NOMO-1 treated with DMSO at 0.1 percent for 48 hours (cell line): ENCODE data around the gene KIF3A.

ENCODE experiments used
- DNase-seq: peaks from one replicate; lab custom pipeline; 2025; ENCODE audit not compliant: unreplicated experiment; lab: John Stamatoyannopoulos, UW

The KIF3A gene

DNA sequence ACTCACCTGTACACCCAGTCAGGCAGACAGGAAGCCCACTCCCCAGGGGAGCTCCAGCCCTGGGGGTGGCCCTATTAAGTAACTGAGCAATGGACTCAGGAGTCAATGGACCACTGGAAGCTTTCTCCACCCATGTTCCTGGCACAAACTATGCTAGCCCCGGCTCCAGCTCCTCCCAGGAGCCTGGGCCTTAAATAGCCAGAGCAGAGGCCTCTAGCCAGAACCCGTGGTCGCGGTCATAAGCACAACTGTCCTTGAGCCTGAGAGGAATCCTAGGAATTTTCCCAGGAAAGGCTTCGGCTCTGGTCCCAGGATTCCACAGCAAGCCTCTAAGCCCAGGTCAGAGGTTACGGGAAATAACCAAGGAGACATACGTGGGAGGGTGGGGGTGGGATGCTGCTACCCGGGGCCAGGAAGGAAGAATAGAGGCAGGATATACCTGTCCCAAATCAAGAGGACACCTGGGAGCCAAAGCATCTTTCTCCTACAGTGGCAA is 34.2 kb upstream of the KIF3A start:
- DNase-seq = no peak

- DNase-seq = no peak
Measured at GRCh38 chr5:132770476-132771159, 33.3 kb upstream of the KIF3A start.

DNA sequence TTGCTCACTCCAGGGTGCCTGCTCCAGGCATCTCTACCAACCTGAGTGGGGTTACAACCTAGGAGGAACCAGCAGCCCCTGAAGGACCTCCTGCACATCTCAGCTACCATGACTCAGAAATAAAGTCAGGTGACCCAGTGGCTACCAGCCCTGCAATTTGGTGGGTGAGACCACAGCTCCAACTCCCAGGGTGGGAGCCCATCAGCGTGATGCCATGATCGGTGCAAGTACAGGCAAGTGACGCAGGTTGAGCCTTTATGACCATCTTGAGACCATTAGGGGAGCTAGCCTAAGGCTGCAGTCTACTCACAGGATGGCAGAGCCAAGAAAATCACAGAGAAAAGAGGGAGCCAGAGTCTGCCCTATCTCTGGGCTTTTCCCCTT is 31.1 kb upstream of the KIF3A start:
- DNase-seq = no peak

DNA sequence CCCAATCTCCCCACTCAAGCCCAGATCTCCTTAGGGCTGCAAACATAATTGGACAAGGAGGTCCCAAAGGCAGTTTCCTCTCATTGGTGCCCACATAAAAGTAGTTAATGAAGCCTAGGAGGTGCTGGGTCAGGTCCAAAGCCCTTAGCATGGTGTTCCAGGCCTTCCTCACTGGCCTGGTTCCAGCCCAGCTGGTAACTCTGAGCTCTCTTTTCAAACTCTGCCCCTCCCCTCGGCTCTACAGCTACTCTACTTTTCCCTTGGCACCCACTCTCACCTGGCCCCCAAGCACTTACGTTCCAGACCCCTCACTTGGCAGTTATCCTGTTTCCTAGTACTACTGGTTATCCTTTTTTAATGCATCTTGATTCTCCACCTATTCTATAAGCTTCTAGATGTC is 29.8 kb upstream of the KIF3A start:
- no peak for DNase-seq

DNA sequence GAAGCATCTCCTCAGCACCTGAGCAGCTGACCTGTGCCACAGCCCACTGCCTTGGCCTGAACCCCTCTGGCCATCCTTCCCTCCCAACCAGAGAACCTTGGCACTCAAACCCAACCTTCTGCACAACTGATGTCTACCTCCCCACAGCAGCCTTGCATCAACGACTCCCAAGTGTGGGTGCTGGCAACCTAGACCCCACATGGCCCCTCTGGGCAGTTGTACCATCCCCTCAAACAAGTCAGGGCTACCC is 29.4 kb upstream of the KIF3A start:
- no peak for DNase-seq

- DNase-seq = no peak
Measured at GRCh38 chr5:132766020-132766805, 28.9 kb upstream of the KIF3A start.

- DNase-seq = no peak
Measured at GRCh38 chr5:132765311-132766019, 28.1 kb upstream of the KIF3A start.

DNA sequence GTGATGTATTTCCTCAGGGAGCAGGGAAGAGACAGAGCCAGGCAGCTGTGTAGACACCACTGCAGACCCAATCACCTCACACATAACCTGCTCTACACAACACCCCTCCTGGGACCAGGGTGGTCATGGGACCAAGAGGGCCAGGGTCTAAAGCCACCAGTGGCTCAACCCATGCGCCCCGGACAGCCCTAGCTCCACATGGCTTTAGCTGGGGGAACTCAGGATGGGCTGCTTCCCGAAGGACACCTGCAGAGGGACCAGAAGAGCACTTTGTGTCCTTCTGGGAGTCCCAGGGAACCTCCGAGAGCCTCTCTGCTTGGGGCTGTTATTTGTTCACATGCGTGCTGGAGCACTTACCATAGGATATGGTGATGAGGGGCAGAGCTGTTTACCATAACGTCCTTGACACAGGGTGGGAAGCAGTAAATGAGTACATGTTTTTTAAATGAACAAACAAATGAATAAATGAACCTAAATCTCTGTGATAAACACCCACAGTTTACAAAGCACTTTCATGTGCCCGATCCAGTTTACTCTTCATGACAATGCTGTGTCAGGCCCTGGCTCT is 27.4 kb upstream of the KIF3A start:
- no peak for DNase-seq

- no peak for DNase-seq
Measured at GRCh38 chr5:132764051-132764450, 26.7 kb upstream of the KIF3A start.

DNA sequence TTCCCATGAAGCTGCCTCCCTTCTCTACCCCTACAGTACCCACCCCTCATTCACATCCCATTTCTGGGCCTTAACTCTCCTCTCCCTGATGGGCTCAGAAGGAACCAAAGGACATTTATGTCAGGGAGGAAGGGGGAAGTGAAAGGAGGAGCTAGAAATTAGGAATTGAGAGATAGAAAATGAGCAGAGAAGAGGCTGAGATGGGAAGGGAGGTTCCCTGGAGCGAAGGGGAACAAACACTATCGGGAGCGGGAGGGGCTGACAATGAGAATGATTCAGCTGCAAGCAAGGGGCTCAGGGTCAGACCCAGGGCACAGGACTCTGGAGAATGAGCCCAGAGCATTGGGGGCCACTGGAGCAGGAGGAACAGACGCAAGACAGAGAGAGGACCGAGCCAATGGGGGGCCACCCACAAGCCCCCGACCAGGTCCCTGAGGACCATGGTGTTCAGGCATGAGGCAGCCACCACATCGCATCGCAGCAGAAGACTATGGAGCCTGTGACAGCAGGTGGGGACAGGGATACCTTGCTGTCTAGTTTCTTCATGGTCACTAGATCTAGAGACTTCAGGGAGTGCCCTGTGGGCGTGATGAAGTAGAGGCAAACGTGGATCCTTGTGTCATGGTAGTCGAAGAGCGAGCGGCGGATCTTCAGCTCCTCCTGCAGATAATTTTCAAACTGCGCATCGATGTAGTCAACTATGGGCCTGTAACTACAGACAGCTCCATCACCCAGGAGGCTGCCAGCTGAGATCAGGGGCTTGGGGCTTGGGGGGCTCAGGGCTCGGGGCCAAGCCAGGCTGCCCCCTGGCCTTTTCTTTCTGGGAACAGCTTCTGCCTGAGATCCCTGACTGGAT is 26.1 kb upstream of the KIF3A start:
- DNase-seq = no peak

DNA sequence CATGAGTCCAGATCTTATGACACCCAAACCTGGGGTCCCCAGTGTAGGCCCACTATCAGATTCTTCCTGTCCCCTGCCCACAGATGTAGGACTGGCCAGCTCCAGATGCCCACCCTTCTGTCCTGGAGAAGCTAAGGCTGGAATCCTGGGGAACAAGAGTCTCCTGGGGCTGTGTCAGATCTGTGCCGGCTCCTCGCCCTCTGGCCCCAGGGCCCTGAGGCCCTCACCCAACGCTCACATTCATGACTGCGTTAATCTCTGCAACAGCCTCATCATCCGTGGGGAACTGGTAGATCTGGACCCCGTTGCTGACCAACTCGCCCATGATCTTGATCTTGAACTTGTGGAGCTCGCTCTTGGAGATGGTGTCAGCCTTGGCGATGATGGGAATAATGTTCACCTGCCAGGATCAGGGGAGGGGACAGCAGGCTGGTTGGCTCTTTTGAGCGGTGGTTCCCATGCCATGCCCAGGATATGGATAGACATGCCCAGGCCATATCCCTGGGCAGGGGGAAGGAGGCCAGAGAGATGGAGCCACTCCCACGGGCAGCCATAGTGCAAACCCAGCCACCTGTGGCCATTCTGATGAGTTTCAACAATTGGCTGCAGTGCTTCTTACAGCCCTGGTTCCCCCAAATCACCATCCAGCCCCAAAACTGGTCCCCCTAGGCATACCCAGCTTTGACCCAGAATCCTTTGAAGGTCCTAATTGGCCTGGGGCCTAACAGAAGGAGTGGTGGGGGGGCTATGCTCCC is 25.1 kb upstream of the KIF3A start:
- no peak for DNase-seq

DNA sequence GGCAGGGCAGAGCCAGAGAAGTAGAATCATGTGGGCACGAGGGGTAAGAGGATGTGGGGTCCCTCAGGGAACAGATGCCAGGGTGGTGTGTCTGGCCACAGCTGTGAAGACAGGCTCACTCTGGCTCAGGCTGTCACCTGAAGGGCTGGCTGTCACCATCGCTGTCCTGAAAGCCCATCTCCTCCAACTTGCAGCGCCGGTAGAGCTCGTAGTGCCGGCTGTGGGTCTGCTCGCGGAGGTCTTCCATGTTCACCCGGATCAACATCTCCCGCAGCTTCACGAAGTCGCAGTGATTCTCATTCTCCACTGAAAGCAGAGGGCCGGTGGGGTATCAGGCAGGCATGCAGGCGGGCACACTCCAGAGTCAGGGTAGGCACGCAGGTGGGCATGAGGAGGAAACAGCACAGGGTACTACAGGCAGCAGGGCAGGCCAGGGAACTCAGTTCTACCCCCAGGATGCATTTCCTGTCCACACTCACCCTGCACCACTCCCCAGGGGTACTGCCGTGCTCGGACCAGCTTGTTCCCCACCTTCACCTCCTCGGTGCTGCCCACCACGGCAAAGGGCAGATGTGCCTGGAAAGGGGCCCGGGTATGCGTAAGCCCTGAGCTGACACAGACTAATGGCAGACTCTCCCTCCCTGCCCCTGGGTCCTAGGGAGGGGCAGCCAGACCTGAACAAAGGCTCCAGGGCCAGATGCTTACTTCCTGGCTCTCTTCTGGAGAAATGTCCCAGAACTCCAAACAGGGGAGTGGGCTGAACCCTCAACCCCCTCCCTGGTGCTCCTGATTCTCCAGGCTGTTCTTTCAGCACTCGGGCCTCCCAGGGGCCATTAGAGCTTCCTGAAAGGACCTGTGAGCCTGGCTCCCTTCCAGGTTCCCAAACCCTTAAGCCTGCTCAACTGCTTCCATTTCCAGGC is 24.2 kb upstream of the KIF3A start:
- DNase-seq = no peak

DNA sequence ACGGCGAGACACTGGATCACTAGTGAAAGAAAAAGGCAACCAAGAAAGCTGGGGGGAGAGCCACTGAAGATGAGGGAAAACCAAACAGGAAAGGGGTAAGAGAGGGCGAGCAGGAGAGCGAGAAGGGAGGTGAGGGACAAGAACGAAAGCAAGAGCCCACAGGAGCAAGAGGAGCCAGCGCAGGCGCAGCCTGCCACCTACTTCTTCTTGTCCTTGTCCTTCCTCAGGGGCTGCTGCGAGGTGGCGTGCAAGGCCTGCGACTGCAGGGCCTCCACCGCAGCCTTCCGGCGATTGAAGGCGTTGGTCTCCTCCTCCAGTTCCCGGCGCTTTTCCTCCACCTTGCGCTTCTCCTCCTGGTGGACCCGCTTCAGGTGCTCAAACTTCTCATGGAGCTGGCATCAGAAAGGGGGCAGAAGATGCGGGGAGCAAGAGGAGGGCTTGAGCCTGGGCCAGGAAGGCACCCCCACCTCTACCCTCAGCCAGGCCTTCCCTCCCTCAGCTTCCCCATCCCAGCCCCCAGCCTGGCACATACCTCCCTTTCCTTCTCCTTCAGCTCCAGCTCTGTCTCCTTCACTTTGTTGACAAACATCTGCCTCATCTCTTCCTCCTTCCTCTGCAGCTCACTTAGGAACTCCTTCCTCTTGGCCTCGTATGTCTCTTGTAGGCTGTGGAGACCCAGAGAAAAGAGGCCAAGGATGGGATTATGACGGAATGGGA is 23.4 kb upstream of the KIF3A start:
- no peak for DNase-seq

DNA sequence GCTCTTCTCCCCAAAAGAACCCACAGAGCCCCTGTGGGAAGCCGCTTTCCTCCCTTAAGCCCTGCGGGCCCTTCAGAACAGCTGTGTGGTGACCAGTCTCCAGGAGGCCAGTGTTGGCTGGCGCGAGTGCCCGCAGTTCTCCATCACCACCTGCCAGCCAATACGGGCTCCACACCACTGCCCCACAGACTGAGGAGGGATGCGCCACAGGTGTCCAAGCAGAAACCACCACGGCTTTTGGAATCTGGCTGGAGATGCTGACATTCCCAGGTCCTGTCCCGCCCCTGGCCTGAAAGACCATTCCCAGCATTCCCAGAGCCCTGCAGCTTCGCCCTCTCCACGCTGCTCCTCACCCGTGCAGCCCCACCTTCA is 22.7 kb upstream of the KIF3A start:
- no peak for DNase-seq

DNA sequence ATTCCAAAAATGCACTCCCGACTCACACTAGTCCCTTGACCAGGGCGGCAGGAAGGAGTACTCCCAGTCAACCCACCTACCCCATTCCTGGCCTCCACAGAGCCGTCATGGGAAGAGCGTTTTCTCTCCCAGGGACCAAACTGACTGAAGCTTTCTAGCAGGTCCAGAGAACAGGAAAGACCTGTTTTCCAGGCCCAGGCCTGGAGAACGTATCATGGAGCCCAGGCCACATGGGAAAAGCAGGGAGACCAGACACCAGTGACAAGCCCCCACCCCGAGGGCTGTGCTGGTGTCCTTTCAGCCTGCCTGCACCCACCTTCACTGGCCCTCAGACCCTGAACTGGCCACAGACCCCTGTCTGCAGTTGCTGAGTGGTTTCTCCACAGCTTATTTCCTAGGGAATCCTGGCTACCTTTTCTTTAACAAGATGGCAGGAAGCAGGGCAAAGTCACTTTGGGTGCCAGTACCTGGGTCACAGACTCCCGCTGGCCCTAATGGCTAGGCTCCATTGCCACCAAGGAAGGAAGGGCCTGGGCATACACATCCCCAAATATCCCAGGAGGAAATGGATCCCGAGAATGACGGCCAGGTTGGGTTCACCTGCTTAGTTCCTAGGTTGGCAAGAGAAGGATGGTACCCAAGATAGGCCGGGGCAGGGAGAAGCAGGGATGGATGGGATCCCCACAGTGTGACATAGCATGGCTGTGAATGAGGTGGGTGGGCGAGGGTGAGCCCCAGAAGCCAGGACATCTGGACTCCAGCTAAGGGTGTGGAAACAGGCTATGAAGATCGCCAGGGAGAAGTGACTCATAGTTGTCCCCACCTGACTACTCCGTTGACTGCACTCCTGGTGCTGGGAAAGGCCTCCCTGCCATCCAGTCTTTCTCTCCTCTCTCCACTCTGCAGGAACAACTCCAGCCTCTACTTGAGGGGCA is 22.0 kb upstream of the KIF3A start:
- no peak for DNase-seq

DNA sequence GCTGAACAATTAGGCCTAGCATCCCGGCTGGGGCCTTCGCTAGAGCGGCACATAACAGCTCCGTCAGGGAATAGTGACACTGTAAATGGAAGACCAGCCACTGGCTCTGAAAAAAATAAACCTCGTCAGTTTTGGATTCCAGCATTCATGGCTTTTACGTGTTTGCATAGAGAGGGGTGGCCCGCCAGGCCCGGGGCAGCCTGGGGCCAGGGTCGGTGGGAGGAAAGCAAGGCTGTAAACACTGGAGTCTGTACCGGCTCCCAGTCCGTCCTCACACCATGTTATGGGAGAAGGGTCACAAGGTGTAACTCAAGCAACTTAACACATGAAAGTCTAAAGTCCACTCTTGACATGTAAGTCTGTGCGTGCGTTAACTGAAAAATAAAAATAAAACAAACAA is 21.1 kb upstream of the KIF3A start:
- no peak for DNase-seq

- no peak for DNase-seq
Measured at GRCh38 chr5:132756542-132756941, 19.2 kb upstream of the KIF3A start.

DNA sequence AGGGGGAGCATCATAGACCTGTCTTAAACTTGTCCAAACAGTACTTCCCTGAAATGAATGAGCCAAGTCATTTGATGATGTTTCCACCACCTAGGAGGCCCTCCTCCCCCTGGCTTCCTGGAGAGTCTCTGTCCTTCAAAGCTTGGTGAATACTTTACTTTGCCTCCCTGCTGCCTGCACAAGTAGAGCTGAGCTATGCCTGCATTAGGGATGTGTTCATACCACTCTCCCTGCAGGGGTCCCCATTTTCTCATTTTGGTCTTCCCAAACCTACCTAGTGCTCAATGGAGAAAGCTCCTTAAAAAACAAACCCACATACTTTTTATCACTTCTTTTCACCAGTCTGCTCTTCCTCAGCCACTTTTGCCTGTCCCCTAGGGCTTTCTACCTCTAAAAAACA is 17.6 kb upstream of the KIF3A start:
- DNase-seq = no peak
